Measurements from ENCODE around the gene AMFR. TPM values are rescaled to one million over a fixed set of nuclear protein-coding genes. Genes with fewer than 3 reads are reported as not detected.

AMFR gene
- polyA plus RNA-seq, 12 donors = 25.9 to 909 (median 60.0) TPM

DNA sequence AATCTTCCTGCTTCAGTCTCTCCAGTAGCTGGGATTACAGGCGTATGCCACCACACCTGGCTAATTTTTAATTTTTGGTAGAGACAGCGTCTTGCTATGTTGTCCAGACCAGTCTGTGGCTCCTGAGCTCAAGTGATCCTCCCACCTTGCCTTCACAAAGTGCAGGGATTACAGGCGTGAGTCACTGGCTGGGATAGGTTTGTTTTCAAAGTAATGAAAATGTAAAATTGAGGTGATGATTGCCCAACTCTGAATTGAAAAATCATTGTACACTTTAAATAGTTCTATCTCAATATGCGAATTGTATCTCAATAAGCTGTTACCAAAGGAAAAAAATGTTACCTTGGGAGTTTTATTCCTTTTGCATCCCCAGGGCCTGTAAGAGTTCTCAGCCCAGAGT is 1.2 kb upstream of the AMFR start:
- no peak for DNase-seq

DNA sequence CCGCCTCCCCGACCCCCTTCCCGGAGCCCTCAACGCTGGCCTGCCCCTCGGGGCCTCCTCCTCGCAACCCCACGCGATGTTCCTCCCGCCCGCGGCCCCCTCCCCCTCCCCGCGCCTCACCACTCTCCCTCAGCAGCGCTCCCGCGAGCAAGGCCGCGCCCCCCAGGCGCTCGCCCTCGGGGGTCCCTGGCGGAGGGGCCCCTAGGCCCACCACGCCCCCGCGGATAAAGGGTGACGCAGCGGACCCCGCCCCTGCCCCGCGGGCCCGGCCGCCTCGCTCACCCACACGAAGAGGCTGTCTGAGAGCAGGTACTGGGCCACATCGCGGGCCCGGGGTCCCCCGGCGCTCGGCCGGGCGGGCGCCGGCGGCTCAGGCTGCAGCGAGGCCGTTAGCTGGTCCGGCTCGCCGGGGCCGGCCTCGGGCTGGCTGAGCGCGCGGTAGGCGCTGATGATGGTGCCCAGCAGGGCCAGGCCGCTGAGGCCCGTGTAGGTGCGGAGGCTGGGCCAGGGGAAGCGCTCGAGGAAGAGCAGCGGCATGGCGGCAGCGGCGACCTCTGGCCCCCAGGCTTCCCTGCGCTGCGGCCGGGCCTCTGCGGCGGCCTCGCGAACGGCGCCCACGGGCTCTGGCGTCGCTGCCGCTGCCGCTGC is 430 bp downstream of the AMFR start:
- no peak for DNase-seq

DNA sequence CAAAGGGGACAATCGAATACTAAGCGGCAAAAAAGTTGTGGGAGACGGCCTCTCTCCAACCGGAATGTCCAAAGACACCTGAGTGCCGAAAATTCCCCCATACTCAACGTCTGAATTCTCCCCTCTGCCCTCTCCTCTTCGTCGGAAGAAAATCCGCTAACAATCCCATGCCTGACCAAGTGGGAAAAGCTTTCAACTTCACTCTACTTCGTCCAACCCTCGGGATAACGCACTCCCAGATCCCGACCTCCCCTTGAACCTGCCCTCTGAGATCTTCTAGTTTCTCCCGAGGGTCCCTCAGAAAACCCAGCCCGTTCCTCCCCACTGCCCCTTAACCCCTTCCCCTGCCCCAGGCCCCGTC is 961 bp downstream of the AMFR start:
- DNase-seq = no peak

DNA sequence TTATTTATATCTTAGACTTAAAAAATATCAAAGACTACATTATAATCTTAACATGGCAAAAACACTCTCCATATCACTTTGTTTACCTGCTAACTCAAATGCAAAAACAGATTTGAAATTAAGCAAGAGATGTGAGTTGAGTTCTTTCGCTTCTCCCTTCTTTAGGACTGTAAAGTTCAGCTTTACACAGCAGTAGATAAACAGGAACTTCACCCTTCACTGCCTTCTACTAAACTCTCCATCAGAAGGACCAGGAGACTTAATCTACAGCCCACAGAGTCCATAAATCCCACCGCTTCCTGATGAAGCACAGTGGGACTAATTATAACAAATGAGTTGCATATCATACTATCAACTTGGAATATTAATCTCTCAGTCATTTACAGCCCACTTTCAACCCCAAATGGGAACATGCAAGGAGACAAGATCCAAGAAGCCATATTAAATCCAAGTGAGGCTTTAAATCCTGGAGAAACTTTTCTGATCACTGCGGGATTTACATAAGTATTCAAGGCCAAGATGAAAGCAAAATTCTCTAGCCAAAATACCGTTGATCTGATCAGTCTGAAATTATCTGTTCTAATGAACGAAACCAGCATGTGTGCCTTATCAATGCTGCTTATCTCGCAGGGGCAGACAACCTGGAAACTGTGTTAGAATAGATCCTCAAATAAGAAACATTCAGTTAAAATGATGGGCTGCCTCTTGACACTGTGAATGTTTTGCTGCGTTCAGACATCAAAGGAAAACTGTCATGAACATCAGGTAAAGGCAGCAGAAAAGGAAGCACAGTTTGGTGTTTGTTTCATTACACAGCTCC is 1.6 kb downstream of the AMFR start:
- DNase-seq = no peak

DNA sequence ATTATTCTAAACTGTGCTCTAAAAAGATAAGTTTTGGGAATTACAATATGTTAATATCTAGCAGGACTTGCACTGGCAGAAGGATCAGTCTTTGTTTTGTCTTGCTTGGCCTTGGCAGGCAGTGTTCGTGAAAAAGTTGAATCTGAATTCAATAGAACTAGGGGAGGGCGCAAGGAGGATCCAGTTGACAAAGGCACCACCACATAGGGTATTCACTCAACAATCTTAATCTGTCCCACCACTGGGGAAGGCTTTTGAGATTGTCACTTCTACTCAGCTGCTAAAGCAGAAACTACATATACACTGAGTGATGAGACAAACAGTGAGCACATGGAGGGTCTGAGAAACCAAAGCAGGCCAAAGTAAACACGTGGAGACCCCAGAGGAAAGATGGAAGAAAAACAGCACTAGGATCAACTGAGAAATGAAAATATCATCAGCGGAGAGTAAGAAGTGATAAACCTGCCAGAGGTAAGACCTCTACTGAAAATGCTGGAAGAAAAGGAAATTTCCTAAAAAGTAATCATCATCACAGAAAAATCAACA is 2.4 kb downstream of the AMFR start:
- DNase-seq = no peak

- no peak for DNase-seq
These were observed 3.2 kb downstream of the AMFR start for GRCh38 chr16:56421976-56422669.

- DNase-seq = no peak
These were observed 4.0 kb downstream of the AMFR start for GRCh38 chr16:56421313-56421712.

DNA sequence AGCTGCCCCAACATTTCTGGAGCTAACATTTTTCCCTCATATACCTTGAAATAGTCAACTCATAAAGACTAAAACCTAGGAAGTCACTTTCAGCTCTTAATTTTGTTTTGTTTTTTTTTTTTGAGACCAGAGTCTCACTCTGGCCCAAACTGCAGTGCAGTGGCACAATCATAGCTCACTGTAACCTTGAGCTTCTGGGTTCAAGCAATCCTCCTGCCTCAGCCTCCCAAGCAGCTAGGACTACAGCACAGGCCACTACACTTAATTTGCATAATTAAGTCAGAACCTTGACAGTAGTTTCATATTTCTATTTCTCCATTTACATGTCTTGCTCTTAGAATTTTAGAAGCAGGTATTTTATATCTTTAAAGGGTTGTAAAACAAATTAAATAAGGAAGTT is 4.7 kb downstream of the AMFR start:
- DNase-seq = no peak

DNA sequence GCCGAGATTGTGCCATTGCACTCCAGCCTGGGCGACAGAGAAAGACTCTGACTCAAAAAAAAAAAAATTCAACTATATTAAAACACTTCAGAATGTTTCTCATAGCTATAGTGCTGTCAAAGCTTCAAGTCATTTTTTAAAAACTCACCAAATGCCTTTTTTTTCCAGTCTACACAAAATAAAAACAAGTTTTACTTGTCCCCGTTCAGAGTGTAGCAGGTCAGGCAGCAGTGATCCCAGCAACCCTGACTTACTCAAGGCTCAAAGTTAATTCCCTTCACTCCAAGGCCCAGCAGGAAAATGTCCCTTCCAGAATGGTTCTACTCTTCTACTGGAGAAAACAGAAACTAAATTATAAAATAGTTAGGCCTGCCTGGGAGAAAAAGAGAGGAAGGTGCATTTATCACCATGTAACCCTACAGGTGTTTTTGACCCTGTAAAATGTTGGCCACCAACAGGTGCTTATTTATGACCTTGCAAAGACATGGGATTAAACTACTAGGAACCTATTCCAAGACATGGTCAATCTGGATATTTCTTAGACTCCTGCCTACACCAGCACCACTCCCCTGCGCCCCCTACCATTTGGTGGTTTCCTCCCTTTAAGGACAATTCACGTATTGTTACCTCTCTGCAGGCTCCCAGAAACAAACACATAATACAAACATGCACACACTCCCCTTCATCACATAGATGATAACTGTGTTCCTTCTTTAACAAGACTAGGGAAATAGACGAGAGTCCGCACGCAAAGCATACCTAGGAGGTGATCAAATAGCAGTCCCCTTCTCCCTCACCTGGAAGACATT is 5.4 kb downstream of the AMFR start:
- no peak for DNase-seq

- DNase-seq = no peak
These were observed 8.2 kb downstream of the AMFR start for GRCh38 chr16:56417138-56417537.

DNA sequence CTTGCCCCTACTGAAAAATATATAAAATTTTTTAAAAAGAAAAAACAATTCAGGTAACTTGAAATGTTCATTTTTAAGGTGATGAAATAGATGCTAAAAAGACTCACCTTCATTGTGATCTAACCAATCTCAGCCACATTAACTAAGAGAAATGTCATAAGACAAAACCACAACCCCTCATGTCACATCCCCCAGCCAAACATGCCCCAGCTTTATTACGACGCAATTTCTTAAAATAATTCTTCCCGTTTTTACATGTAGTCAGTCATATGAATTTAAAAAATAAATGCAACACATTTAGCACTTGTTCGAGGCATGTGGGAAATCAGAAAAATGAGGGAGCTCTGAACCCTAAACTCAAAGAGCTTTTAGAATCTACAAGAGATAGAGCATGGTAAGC is 9.5 kb downstream of the AMFR start:
- no peak for DNase-seq

- no peak for DNase-seq
These were observed 11.0 kb downstream of the AMFR start for GRCh38 chr16:56414366-56414765.

- no peak for DNase-seq
These were observed 12.0 kb downstream of the AMFR start for GRCh38 chr16:56413381-56413780.

DNA sequence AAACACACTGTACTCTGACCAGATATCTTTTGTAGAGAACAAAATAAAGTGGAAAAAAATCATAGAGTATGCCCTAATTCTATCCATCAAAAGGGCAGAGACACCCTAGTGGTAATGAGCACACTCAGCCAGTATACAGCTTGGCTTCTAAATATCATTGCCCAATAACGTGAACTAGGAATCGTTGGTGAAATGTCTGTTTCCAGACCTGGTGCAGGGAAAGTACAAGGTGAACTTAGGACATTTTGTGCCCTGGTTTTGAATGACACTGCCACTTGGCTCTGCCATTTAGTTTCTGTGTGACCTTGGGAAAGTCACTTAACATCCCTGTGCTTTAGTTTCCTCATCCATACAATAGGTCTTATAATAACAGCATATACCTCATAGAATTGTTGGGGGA is 13.7 kb downstream of the AMFR start:
- no peak for DNase-seq

DNA sequence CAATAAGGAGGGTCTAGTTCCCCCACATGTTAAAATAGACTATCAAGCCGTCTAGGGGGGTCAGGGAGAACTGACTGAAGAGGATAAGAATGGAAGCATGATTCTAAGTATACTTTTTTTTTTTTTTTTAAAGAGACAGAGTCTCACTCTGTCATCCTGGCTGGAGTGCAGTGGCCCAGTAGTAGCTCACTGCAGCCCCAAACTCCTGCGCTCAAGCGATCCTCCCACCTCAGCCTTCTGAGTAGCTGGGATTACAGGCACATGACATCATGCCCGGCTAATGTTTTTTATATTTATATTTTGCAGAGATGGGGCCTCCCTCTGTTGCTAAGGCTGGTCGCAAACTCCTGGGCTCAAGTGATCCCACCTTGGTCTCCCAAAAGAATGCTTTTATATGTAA is 14.2 kb downstream of the AMFR start:
- no peak for DNase-seq

DNA sequence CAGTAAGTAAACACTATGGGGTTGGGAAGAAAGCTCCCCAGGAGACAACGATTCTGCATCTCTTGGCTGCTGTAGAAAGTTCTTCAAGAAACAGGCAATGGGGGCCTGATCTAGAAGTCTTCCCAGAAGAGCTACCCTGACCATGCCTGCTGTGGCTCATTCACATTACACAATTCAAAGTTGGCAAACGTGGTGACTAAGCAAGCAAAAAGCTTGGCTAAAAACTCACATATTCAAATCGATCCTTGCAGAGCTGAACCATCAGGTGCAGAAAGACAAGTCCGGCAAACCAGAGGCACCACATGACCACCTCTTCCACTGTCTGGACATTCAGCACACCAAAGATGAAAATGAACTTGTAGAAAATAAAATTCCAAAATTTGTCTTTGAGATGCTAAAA is 16.1 kb downstream of the AMFR start:
- DNase-seq = no peak

DNA sequence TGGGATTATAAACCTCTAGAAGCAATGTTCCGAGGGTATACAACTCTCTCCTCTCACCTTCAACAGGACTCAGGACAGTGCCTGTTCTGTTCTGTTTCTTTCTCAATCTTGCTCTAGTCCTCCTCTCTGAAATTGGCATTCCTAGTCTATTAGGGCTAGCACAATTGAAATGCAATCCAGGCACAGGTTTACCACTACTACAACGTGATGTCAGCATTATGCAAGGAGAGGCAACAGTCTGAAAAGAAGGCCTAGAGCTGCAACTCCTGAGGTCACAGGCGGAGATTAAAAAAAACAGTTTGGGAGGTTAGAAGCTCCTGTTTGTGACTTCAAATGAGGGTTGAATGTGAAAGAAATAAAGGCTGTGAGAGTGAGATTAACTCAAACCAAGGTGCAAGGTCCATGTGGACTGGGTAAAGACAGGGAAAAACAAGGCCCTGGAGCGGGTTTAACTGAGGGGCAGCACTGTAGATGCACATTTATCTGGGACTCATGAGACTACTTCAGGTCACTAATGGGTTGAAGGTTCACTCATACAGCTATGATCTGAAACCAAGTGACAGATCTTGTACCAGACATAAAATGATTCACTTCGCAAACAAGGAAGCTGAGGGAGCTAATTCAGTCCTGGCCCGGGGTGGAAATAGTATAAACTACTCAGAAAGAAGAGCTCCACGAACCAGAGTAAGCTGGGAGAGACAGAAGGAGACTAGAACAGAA is 16.8 kb downstream of the AMFR start:
- no peak for DNase-seq

DNA sequence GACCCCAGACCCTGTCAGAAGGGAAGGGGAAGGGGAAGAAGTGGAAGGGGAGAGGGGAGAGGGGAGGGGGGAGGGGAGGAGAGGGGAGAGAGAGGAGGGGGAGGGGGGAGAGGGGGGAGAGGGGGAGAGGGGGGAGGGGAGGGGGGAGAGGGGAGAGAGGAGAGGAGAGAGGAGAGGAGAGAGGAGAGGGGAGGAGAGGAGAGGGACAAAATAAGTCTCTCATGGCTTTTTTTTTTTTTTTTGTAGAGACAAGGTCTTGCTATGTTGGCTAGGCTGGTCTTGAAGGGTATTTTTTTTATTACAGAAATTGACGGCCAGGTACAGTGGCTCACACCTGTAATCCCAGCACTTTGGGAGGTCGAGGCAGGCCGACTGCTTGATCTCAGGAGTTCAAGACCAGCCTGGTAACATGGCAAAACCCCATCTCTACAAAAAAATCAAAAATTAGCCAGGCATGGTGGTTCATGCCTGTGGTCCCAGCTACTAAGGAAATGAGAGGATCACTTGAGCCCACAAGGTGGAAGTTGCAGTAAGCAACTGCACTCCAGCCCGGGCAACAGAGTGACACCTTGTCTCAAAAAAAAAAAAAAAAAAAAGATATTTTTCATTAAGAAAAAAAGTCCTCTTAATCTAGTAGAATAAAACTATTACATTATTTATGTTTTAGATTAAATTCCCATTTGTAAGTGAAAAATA is 19.2 kb downstream of the AMFR start:
- DNase-seq = no peak

GRCh38 chr16:56401482-56401881 is 23.9 kb downstream of the AMFR start:
- DNase-seq = no peak

DNA sequence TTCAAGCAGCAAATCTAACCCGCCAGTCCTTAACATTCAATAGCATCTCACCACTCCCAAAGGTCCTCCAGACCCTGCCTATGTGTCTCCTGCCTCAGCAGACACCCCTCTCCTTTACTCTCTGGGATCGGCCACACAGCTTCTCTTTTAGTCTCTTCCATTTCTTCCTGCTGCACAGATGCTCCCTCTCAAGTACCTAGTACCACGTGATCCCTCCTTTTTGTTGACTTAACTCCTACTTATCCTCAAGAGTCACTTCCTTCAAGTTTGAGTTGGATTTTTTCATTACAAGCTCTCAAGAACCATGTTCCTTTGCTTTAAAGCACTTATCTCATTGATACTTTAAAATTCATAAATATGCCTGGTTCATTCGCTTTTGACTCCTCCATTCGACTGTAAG is 24.9 kb downstream of the AMFR start:
- no peak for DNase-seq

GRCh38 chr16:56399486-56399885 is 25.9 kb downstream of the AMFR start:
- no peak for DNase-seq

Measured in muscle of arm (tissue), 12 donors.